ENCODE measurements around the gene NECTIN3. TPM values are rescaled to one million over a fixed set of nuclear protein-coding genes. Genes with fewer than 3 reads are reported as not detected.

NECTIN3 gene
- total RNA-seq, 4 donors from 2014 or later = 21.8 to 60.3 (median 45.0) TPM

- Histone ChIP-seq H3K27ac (no peak overlapping the region), H3K9me3 (no peaks in the 10 kb centered on the region), H3K27me3 (no peaks in the 10 kb centered on the region), H3K4me1 (no peaks in the 10 kb centered on the region), H3K36me3 (no peaks in the 10 kb centered on the region), H3K4me3 (no peak overlapping the region)
- intact Hi-C loops (cut with DNase I; ENCODE audit: low total_unique reads) = no loop called here
- TF ChIP-seq, protein P1, sequence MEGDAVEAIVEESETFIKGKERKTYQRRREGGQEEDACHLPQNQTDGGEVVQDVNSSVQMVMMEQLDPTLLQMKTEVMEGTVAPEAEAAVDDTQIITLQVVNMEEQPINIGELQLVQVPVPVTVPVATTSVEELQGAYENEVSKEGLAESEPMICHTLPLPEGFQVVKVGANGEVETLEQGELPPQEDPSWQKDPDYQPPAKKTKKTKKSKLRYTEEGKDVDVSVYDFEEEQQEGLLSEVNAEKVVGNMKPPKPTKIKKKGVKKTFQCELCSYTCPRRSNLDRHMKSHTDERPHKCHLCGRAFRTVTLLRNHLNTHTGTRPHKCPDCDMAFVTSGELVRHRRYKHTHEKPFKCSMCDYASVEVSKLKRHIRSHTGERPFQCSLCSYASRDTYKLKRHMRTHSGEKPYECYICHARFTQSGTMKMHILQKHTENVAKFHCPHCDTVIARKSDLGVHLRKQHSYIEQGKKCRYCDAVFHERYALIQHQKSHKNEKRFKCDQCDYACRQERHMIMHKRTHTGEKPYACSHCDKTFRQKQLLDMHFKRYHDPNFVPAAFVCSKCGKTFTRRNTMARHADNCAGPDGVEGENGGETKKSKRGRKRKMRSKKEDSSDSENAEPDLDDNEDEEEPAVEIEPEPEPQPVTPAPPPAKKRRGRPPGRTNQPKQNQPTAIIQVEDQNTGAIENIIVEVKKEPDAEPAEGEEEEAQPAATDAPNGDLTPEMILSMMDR (IDR thresholded peaks at IDR 0.05) = no peak
- no peak for TF ChIP-seq POLR2A (IDR thresholded peaks at IDR 0.05)
- no peak for DNase-seq
Measured at GRCh38 chr3:111134302-111134701, 62.7 kb downstream of the NECTIN3 start.

- intact Hi-C loops (cut with DNase I; ENCODE audit: low total_unique reads) = no loop called here
- H3K4me3 ChIP-seq = no peak overlapping the region
- no peaks in the 10 kb centered on the region for H3K27me3 ChIP-seq
- H3K4me1 ChIP-seq = no peaks in the 10 kb centered on the region
- H3K9me3 ChIP-seq = no peaks in the 10 kb centered on the region
- no peak for DNase-seq
- H3K27ac ChIP-seq = no peak overlapping the region
- H3K36me3 ChIP-seq = no peaks in the 10 kb centered on the region
- no peak for TF ChIP-seq POLR2A (IDR thresholded peaks at IDR 0.05)
- TF ChIP-seq, protein P1 (IDR thresholded peaks at IDR 0.05) = no peak
Measured at GRCh38 chr3:111151438-111151837, 79.8 kb downstream of the NECTIN3 start.

DNA sequence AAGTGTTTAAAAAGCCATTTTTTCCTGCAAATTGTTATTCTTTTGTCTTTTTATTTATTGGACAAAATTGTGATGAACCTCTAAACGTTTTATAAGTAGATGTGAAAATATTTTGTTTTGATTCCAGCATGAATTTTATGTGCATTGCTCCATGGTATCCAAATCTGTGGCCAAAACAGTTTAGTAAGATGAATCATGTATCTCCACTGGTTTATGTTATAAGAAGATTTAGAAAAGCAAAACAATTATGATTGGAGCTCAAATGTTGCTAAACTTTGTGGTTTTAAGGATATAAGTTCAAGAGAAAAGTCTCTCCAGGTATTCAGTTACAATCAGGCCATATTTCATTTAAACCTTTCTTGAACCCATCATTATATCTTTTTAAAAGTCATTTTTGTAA is 80.9 kb downstream of the NECTIN3 start:
- no peaks in the 10 kb centered on the region for H3K4me1 ChIP-seq
- intact Hi-C loops (cut with DNase I; ENCODE audit: low total_unique reads) = no loop called here
- no peak for TF ChIP-seq POLR2A (IDR thresholded peaks at IDR 0.05)
- TF ChIP-seq, protein P1 (IDR thresholded peaks at IDR 0.05) = no peak
- no peaks in the 10 kb centered on the region for H3K27me3 ChIP-seq
- no peak overlapping the region for H3K4me3 ChIP-seq
- H3K9me3 ChIP-seq = no peaks in the 10 kb centered on the region
- no peak overlapping the region for H3K27ac ChIP-seq
- no peaks in the 10 kb centered on the region for H3K36me3 ChIP-seq
- no peak for DNase-seq

GRCh38 chr3:111156517-111156916 is 84.9 kb downstream of the NECTIN3 start:
- TF ChIP-seq, protein P1 (IDR thresholded peaks at IDR 0.05) = no peak
- no peak for TF ChIP-seq POLR2A (IDR thresholded peaks at IDR 0.05)
- intact Hi-C loops (cut with DNase I; ENCODE audit: low total_unique reads) = no loop called here

GRCh38 chr3:111159391-111159790 is 87.8 kb downstream of the NECTIN3 start:
- Histone ChIP-seq H3K27me3 (no peaks in the 10 kb centered on the region), H3K9me3 (no peaks in the 10 kb centered on the region), H3K4me3 (no peak overlapping the region), H3K36me3 (no peaks in the 10 kb centered on the region), H3K27ac (no peak overlapping the region), H3K4me1 (no peaks in the 10 kb centered on the region)
- no peak for TF ChIP-seq POLR2A (IDR thresholded peaks at IDR 0.05)
- TF ChIP-seq, protein P1 (IDR thresholded peaks at IDR 0.05) = no peak
- DNase-seq = no peak
- intact Hi-C loops (cut with DNase I; ENCODE audit: low total_unique reads) = no loop called here

More at GRCh38 chr3:111156517-111156916, 84.9 kb downstream of the NECTIN3 start:
- no peaks in the 10 kb centered on the region for H3K27me3 ChIP-seq
- H3K27ac ChIP-seq = no peak overlapping the region
- H3K36me3 ChIP-seq = no peaks in the 10 kb centered on the region
- no peaks in the 10 kb centered on the region for H3K4me1 ChIP-seq
- H3K4me3 ChIP-seq = no peak overlapping the region
- no peaks in the 10 kb centered on the region for H3K9me3 ChIP-seq
- DNase-seq = no peak
